Colon (tissue), 2 donors: Measurements from ENCODE around the gene GGTLC2.
"Not testable (repeated sequence)": the region's sequence is repeated elsewhere in the genome, so short reads cannot be mapped to it uniquely, and the experiment has no call there.

Source experiments
- FAIRE-seq: peaks from 2 replicates; lab custom pipeline; 2012; peaks lifted over from hg19 to GRCh38; lab: Jason Lieb, UNC
- donor health status: control.
- donor health status: control.

The GGTLC2 gene

DNA sequence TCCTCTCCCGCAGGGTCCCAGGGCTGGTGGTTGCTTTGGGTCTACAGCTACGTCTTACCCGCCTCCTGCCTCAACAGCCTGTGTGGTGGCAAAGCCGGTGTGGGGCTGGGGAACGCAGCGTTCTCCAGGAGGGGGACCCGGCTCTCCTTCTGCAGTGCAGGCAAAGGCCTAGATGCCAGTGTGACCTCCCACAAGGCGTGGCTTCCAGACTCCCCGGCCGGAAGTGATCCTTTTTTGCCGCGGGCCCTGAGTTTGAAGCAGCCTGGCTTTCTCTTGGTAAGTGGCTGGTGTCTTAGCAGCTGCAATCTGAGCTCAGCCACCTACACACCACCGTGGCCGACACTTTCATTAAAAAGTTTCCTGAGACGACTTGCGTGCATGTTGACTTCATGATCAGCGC, 6.1 kb upstream of the GGTLC2 start:
- not testable (repeated sequence) for FAIRE-seq

DNA sequence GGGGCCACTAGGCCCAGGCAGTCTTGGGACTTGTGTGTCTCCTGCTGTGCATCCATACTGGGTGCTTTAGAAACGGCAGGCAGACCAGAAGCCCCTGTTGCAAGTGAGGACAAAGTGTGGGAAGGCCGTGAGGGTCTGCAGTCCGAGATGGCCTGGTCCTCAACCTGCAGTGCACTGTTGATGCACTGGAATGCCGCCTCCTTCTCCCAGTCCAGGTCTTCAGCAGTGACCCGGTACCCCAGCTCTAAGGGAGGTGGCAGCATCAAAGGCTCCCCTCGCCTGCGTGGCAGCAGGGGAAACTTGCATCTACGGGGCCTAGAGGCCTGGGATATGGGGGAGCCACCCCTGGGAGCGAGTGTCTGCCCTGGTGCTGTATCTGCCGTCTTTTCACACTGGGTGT, 2.2 kb upstream of the GGTLC2 start:
- FAIRE-seq: not testable (repeated sequence)

DNA sequence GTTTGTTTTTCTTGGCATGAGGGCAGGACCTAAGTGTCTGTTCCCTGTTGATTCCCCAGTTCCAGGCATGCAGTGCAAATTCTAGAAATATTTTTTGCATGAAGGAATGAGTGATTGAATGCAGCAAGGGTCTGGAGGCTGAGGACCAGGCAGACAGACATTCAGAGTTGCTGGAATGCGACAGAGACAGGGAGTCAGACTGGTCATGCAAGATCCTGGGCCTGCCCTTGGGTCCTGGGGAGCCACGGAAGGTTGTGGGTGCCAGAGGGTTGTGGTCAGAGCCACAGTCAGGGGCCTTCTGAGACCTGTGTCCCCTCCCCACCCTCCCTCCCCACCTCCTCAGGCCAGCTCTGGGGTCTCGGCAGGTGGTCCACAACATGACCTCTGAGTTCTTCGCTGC, 1.6 kb downstream of the GGTLC2 start:
- not testable (repeated sequence) for FAIRE-seq

GRCh38 chr22:22647952-22648351, 3.5 kb downstream of the GGTLC2 start:
- not testable (repeated sequence) for FAIRE-seq

DNA sequence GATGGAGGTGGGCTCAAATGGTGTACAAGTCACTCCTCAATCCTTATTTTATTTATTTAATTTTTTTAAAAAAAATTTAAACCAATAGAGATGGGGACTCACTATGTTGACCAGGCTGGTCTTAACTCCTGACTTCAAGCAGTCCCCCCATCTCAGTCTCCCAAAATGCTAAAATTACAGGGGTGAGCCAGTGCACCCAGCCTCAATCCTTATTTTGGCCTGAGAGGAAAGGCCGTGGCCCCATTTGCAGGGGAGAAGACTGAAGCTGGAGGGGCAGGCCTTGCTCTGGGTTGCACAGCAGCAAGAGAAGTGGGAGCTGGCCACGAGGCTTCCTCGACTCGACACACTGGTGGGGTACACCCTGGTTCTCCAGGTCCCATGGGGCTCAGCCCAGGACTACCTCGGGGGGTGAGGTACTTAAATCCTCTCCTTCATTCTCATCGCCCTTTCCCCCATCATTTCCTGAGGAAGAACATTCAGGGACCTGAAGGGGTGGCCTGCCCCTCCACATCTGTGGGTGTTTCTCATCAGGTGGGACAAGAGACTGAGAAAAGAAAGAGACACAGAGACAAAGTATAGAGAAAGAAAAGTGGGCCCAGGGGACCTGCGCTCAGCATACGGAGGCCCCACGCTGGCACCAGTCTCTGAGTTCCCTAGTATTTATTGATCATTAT, 4.6 kb downstream of the GGTLC2 start:
- FAIRE-seq: not testable (repeated sequence)

- FAIRE-seq: not testable (repeated sequence)
These were observed 5.3 kb downstream of the GGTLC2 start for GRCh38 chr22:22649761-22650160.

- not testable (repeated sequence) for FAIRE-seq
These were observed 6.0 kb downstream of the GGTLC2 start for GRCh38 chr22:22650398-22650797.

DNA sequence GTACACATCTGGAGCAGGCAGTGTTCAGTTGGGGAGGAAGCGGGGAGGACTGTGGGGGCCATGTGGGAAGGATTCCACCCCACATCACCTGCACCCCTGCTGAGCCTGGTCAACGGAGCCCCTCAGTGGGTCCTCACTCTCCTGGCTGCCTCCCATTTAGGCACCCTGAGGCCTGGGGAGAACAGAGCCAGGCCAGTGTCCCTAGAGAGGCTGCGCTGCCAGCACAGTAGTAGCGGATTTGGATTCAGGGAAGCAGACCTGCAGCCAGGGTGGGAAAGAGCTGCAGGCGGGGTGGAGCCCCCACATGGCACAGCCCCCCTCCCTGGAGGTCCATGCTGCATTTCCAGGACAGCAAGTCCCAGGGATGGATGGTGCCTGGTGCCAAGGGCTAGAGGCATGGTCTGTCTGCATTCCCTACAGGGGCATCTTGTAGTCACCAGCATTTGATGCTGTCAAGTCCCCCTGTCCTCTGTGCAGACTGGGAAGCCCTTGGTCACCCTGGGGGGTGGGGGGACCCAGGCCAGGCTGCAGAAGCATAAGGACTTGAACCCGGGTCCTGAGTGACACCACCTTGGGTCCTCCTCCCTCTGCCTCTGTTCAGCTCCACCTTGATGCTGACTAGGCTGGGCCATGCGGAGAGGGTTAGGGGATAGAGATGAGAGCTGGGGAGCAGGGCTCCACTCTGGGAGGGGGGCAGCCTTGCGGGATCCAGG, 6.5 kb downstream of the GGTLC2 start:
- FAIRE-seq: not testable (repeated sequence)

- FAIRE-seq: not testable (repeated sequence)
These were observed 7.2 kb downstream of the GGTLC2 start for GRCh38 chr22:22651593-22651992.

GRCh38 chr22:22652102-22652501, 7.7 kb downstream of the GGTLC2 start:
- FAIRE-seq: not testable (repeated sequence)

DNA sequence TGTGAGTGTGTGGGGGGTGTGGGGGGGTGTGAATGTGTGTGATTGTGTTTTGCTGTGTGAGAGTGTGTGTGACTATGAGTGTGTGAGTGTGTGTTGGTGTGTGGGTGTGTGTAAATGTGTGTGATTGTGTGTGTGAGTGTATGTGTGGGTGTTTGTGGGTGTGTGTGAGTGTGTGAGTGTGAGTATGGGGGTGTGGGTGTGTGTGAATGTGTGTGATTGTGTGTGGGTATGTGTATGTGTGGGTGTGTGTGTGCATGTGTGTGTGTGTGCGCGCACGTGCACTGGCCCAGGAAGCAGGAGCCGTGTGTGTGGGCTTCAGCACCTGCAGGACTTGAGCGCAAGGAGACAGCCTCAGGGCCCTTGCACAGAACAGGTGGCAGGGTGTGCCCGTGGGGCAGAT, 8.2 kb downstream of the GGTLC2 start:
- not testable (repeated sequence) for FAIRE-seq

DNA sequence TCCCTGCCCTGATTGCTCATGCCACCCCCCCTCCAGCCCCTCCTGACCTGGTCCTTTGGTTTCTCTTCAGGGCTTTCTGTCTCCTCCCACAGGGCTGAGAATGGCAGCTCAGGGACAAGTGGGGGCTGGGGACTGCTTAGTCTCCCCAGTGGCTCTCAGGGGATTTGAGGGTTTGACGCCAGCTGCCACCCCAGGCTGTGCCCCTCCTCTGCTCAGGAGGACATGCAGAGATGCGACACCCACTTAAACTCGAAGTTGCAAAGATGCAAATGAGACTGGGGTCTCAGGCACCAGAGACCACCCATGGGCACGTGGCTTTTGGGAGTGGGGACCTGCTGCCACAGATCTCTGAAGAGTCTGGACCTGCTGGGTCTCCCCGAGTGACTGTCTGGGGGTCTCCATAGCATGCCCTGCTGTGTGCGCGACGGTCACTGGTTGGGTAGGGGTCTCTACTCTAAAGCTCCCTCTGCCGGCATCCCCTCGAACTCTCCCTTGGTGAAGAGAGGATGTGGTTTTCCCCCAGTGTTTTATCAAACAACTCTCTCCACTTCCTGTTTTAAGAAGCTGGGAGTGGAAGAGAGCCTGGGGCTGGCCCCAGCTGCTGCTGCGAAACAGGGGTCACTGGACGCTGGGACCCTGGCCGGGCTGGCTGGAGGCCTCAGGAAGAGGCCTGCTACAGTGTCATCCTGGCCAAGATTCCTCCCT, 9.4 kb downstream of the GGTLC2 start:
- not testable (repeated sequence) for FAIRE-seq

GRCh38 chr22:22655452-22656290, 11.3 kb downstream of the GGTLC2 start:
- FAIRE-seq: no peak

DNA sequence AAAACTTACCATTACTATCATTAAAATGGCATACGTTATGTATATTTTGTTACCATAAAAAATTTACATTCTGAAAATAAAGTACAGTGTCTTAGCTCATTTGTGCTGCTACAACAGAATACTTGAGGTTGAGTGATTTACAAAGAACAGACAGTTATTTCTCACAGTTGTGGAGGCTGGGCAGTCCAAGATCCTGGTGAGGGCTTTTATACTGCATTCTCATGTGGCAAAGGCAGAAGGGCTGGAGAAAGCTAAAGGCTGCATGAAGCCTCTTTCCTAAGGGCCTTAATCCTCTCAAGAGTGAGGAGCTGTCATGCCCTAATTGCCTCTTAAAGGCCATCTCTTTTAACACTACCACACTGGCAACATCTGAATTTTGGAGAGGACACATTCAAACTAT, 13.3 kb downstream of the GGTLC2 start:
- no peak for FAIRE-seq

DNA sequence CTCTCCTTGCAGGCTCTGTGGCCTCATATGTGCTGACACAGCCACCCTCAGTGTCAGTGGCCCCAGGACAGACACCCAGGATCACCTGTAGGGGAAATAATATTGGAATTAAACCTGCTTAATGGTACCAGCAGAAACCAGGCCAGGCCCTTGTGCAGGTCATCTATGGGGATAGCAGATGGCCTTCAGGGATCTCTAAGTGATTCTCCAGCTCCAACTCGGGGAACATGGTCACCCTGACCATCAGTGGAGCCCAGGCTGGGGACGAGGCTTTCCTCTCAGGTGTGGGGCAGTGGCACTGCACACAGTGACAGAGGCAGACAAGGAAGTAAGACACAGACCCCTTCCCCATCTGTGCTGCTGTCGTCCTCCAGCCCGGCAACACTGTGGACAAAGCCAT, 16.9 kb downstream of the GGTLC2 start:
- FAIRE-seq: no peak

- no peak for FAIRE-seq
These were observed 17.7 kb downstream of the GGTLC2 start for GRCh38 chr22:22662095-22662494.

- FAIRE-seq: no peak
These were observed 19.7 kb downstream of the GGTLC2 start for GRCh38 chr22:22663861-22664800.

DNA sequence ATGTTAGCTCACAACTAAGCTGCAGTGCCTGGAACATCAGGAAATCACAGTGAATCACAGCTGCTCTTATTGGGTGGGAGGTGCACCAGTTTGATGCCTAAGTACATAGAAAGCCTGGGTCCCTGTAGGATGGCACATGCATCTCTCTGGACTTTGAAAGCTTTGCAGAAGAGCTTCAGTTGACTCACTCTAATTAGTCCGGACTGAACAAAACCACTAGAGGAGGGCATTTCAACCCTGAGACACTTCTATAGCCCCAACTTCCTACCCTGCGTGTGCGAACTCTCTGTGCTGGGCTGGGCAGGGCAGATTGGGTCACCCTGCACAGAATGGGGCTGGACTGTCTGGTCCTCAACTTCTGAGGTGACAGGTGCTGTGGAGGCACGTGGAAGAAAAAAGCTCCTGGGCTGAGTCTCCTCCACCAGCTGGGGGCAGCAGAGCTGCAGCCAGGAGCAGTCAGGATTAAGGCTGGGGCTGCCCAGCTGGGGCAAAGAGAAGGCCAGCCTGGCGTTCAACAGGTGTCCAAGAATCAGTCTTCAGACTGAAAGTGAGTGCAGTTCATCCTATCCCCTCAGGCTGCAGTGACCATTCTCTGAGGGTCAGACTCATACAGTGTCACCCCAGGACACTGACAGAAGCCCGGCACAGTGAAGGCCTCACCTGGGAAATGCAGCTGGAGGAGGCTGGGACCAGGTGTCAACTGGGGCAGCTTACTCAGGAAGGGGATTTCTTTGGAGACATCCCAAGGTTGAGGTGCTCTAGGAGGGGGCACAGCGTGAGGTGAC, 22.1 kb downstream of the GGTLC2 start:
- FAIRE-seq: no peak

- FAIRE-seq: no peak
These were observed 23.8 kb downstream of the GGTLC2 start for GRCh38 chr22:22667966-22668880.
